IPS-20b (cell line): ENCODE data around the gene CPLX1.

Experiments
- H3K27ac ChIP-seq: one replicate; pipeline ENCODE4 v1.5.1; 2013; ENCODE audit warnings: low read length
- H3K27me3 ChIP-seq: 2 replicates; pipeline ENCODE4 v1.6.1; 2013; ENCODE audit warnings: mild to moderate bottlenecking, low read length, inconsistent platforms; ENCODE audit not compliant: insufficient read depth
- H3K36me3 ChIP-seq: 2 replicates; pipeline ENCODE4 v1.6.1; 2013; ENCODE audit warnings: low read depth, mild to moderate bottlenecking, inconsistent platforms, low read length, moderate library complexity; ENCODE audit not compliant: insufficient read depth
- H3K4me1 ChIP-seq: 2 replicates; pipeline ENCODE4 v1.6.1; 2013; ENCODE audit warnings: mild to moderate bottlenecking, control low read depth, inconsistent platforms, low read length, moderate library complexity; ENCODE audit not compliant: insufficient read depth
- H3K4me3 ChIP-seq: 2 replicates; pipeline ENCODE4 v1.5.1; 2013; ENCODE audit warnings: mild to moderate bottlenecking, low read length, inconsistent platforms
- H3K9ac ChIP-seq: 2 replicates; pipeline ENCODE4 v1.6.1; 2013; ENCODE audit warnings: low read depth, mild to moderate bottlenecking, inconsistent platforms, low read length, moderate library complexity
- H3K9me3 ChIP-seq: 2 replicates; pipeline ENCODE4 v1.6.1; 2013; ENCODE audit warnings: mild to moderate bottlenecking, low read depth, low read length, inconsistent platforms; ENCODE audit not compliant: insufficient read depth

Gene CPLX1

DNA sequence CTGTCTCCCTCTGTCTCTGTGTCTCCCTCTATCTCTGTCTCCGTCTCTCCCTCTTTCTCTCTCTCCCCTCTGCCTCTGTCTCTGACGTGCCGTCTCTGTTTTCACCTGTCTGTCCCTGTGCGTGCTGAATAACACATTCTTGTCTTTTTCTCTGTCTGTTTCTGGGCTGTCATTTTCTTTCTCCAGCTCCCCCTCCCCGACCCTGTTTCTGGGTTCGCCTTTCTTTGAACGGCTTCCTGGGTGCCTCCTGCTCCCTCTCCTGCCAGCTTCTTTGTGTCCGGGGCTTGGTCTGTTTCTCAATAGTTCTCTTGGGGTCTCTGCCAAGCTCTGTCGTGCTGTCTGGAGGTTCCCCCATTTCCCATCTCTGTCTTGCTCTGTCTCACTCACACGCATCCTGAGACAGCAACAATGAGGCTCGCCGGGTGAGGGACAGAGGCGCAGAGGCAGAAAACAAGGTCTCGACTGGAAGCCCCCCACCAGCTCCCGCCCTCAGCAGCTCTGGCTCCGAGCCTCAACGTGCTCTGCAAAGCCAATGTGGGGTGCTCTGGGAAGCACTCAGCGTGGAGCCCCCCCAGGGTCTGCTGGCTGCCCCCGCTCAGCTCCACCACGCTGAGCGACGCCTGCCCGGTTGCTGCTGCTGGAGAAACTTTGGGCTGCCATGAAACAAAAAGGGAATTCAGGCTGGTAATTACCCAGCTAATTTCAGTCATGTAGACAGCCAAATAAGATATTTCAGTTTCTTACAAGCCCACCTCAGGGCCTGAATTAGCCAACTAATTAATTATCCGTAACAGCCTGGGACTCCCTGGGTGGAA lies 3.4 kb downstream of the CPLX1 start:
- H3K27ac ChIP-seq, result no peak overlapping the region
- no peaks in the 10 kb centered on the region for H3K36me3 ChIP-seq
- peaks cover 92% of the 10 kb centered on the region for H3K27me3 ChIP-seq
- H3K9ac ChIP-seq, result no peak overlapping the region
- no peak overlapping the region for H3K4me3 ChIP-seq
- no peaks in the 10 kb centered on the region for H3K9me3 ChIP-seq
- no peaks in the 10 kb centered on the region for H3K4me1 ChIP-seq

DNA sequence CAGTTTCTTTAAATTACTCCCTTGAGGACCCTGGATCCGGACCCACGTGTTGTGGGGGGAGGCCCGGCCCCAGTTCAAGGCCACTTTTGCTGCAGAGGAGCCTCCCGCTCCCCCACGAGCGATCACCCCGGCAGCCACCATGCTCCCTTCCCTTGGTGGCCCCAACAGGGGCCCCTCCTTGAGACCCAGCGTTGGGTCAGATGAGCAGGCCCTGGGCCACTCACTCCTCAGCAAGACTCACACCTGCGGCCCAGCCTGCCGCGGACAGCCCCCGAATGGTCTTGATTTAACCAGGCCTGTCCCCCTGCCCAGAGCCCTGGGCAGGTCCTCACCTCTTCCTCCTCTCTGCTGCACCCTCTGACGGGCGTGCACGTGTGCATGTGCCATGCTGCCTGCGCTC lies 4.3 kb downstream of the CPLX1 start:
- H3K36me3 ChIP-seq, result no peaks in the 10 kb centered on the region
- no peaks in the 10 kb centered on the region for H3K9me3 ChIP-seq
- H3K9ac ChIP-seq, result no peak overlapping the region
- H3K4me1 ChIP-seq, result no peaks in the 10 kb centered on the region
- peaks cover 91% of the 10 kb centered on the region for H3K27me3 ChIP-seq
- H3K27ac ChIP-seq, result no peak overlapping the region
- no peak overlapping the region for H3K4me3 ChIP-seq

DNA sequence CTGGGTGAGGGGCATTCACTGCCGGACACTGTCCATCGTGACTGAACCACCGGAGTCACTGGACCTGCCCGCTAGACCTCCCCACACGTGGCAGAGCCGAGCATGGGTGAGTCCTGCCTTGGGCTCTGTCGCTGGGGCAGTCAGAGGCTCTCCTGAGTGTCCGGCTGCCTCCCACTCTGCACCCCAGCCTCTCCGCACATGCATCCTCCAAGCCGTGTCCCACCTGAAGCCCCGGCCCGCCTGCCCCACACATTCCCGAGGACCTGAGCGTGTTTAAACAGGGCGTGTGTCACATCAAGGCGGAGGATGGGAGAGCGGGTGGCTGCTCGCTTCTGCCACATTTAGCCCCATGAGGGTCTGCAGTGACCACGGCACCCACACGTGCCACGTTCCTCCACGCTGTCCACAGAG lies 4.7 kb downstream of the CPLX1 start:
- Histone ChIP-seq H3K27ac (no peak overlapping the region), H3K4me1 (no peaks in the 10 kb centered on the region), H3K9me3 (no peaks in the 10 kb centered on the region), H3K36me3 (no peaks in the 10 kb centered on the region), H3K9ac (no peak overlapping the region), H3K27me3 (peaks cover 94% of the 10 kb centered on the region), H3K4me3 (no peak overlapping the region)

DNA sequence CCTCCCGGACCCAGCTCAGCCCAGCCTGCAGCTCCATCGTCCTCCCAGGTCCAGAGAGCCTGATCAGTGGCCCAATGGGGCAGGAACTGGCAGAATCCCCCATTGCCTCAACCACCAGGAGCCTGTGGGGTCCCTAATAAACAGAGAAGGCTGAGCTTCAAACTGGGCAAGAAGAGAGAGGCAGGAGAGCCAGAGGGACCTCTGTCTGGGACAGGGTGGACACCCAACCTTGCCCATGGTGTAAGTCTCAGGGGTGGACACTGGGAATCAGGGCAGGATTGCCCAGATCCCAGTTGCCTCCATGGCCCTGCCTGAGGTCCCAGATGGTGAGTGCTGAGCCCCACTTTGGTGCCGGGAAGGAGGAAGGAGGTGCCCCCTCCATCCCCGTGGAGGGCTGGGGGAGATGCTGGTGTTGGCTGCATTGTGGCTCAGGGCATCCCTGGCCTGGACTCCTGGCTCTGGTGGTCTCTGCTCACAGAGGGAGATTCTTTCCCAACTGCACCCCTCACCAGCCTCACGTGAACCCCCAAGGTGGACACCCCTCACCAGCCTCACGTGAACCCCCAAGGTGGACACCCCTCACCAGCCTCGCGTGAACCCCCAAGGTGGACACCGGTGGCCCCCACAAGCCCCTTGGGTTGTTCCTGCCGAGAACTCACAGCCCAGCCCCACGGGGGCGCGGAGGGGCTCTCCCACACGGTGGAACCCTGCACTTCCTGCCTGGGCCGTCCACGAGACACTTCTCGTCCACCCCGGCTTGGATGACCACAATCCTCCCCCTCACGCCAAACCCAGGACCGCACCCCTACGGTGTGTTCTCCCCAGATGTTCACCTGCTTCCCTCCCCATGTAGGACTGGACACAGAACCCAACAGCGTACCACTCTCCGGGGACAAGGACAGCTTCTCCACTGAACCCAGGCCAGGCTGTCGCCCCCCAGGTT lies 5.4 kb downstream of the CPLX1 start:
- Histone ChIP-seq H3K9ac (no peak overlapping the region), H3K27ac (no peak overlapping the region), H3K4me3 (no peak overlapping the region), H3K4me1 (no peaks in the 10 kb centered on the region), H3K9me3 (no peaks in the 10 kb centered on the region), H3K36me3 (no peaks in the 10 kb centered on the region), H3K27me3 (peaks cover 98% of the 10 kb centered on the region)

DNA sequence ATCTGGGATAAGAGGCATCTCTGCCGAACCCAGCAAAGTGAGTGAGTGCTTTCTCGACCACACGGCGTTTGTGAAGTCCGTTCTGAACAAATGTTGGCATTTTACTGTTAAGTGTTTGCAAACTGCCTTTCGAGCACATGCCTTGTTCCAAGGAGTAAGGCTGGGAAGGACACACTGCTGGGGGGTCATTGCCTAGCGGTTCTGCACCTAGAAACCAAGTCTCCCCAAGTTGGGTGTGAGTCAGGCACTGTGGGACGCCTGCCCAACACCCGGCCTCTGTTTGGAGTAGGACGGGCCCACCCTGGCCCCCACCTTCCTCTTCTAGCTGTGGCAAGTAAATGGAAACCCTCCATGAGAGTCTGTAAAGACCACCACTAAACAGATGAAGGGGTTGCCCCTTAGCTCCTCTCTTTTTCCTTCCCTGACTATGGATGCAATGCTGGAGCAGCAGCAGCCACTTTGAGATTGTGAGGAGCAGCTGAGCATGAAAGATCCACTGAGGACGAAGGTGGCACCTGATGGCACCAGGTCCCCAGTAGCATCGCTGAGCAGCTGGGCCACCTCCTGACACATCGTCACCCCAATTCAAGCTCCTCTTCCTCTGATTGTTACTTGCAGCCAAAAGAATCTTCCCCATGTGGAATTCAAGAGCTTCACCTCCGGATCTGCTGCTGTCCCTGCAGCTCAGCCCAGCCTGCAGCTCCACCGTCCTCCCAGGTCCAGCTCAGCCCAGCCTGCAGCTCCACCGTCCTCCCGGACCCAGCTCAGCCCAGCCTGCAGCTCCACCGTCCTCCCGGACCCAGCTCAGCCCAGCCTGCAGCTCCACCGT lies 6.3 kb downstream of the CPLX1 start:
- Histone ChIP-seq H3K4me1 (no peaks in the 10 kb centered on the region), H3K27me3 (peaks cover 98% of the 10 kb centered on the region), H3K4me3 (no peak overlapping the region), H3K9ac (no peak overlapping the region), H3K9me3 (no peaks in the 10 kb centered on the region), H3K36me3 (no peaks in the 10 kb centered on the region), H3K27ac (no peak overlapping the region)

DNA sequence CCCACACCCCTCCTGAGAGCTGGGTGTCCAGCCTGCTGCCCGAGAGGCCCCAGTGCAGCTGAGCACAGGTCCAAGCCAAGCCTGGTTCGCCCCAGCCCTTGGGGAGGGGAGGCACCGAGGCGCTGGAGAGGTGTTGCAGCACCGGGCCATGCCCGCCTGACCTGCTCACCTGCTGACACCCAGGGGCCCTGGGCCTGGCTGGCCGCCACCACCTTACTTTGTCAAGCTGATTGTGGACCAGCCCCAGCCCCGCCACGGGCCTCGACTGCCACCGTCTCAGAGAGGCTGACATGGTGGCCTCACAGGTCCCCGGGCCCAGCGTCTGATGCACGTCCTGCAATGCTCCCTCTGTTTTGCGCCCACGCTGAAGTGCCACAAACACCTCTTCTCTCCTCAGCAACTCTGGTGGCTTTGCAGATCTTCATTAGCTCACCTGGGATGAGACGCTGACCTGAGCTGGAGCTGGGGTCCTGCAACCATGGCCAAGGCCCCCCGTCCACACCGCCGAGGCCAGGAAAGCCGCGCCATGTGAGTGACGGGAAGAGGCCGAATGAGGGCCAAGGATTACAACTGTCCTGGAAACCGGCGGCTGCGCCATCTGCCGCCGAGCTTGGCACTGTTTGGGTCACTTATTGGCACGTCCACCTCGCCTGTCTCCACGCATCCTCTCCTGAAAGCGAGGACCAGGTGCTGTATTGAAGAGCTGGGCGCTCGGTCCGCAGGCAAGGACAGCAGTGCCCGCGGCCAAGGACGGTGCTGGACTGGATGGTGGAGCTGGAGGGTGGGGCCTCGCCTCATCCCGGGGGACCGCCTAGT lies 7.6 kb downstream of the CPLX1 start:
- Histone ChIP-seq H3K9me3 (no peaks in the 10 kb centered on the region), H3K9ac (no peak overlapping the region), H3K4me1 (no peaks in the 10 kb centered on the region), H3K27me3 (peaks cover 98% of the 10 kb centered on the region), H3K4me3 (no peak overlapping the region), H3K27ac (no peak overlapping the region), H3K36me3 (no peaks in the 10 kb centered on the region)

DNA sequence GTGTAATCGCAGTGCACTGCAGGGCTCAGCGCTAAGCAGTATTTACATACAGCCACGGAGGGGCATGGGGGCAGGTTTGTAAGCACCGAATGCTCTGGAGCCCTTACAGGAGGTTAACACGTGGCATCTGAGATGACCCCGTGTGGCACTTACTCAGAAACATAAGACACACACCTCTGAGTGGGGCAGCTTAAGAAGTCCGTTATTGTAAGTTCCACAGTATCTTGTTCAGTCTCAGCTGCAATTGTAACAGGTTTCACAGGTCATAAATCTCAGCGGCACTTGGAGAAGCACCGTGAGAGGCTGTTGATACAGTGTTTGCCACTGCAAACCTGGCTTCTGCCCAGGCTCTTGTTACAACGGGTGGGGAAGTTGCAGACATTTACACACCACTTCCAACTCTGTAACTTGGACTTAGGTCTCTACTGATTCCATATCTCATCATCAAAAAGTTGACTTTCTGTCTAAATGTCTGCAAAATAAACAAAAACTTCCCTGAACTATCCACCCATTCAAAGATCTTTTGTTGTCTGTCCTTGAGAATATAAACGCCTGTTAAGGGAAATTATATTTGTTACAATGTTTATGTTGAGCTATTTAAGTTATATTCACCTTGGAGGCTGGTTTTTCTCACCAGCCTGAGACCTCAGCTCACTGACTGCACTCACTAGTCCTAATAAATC lies 10.3 kb downstream of the CPLX1 start:
- Histone ChIP-seq H3K9ac (no peak overlapping the region), H3K4me1 (no peaks in the 10 kb centered on the region), H3K27ac (no peak overlapping the region)

DNA sequence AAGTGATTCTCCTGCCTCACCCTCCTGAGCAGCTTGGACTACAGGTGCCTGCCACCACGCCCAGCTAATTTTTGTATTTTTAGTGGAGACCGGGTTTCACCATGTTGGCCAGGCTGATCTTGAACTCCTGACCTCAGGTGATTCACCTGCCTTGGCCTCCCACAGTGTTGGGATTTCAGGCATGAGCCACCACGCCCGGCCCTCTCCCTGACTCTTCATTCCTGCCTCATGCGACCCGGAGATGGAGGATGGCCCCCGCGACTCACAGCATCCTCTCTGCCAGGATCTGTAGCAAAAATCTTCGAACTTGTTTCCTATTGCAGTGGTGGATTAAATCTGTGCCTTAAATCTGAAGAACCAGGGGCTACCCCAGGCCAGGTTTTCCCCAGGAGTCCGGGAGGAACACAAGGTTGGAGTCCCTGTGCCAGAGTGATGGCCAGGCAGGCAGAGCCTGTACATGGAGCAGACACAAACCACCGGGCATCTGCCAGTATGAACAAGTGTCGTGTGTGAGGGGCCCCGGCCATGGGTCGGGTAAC lies 11.5 kb downstream of the CPLX1 start:
- no peak overlapping the region for H3K27ac ChIP-seq
- no peak overlapping the region for H3K4me3 ChIP-seq
- peaks cover 95% of the 10 kb centered on the region for H3K27me3 ChIP-seq
- H3K4me1 ChIP-seq, result no peaks in the 10 kb centered on the region
- no peaks in the 10 kb centered on the region for H3K9me3 ChIP-seq
- no peak overlapping the region for H3K9ac ChIP-seq
- H3K36me3 ChIP-seq, result no peaks in the 10 kb centered on the region

More for the DNA sequence above, 10.3 kb downstream of the CPLX1 start:
- H3K36me3 ChIP-seq, result no peaks in the 10 kb centered on the region
- H3K9me3 ChIP-seq, result no peaks in the 10 kb centered on the region
- no peak overlapping the region for H3K4me3 ChIP-seq
- peaks cover 97% of the 10 kb centered on the region for H3K27me3 ChIP-seq

DNA sequence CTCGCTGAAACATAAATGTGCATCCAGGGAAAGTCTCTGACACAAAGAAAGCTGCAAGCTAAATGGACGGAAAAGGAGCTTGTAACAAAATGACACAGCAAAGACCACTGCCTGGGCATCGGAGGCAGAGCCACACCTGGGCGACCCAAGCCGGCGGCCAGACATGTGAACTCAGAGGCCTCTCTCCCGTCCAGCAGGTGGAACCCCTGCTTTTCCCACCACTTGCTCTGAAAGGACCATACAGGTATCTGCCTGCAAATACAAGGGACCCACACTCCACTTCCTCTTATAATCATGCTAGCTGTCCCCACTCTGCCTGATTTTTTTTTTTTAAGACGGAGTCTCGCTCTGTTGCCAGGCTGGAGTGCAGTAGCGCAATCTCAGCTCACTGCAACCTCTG lies 12.0 kb downstream of the CPLX1 start:
- H3K4me3 ChIP-seq, result no peak overlapping the region
- H3K9ac ChIP-seq, result no peak overlapping the region
- H3K4me1 ChIP-seq, result no peaks in the 10 kb centered on the region
- no peaks in the 10 kb centered on the region for H3K36me3 ChIP-seq
- H3K27ac ChIP-seq, result no peak overlapping the region
- H3K27me3 ChIP-seq, result peaks cover 95% of the 10 kb centered on the region
- no peaks in the 10 kb centered on the region for H3K9me3 ChIP-seq

DNA sequence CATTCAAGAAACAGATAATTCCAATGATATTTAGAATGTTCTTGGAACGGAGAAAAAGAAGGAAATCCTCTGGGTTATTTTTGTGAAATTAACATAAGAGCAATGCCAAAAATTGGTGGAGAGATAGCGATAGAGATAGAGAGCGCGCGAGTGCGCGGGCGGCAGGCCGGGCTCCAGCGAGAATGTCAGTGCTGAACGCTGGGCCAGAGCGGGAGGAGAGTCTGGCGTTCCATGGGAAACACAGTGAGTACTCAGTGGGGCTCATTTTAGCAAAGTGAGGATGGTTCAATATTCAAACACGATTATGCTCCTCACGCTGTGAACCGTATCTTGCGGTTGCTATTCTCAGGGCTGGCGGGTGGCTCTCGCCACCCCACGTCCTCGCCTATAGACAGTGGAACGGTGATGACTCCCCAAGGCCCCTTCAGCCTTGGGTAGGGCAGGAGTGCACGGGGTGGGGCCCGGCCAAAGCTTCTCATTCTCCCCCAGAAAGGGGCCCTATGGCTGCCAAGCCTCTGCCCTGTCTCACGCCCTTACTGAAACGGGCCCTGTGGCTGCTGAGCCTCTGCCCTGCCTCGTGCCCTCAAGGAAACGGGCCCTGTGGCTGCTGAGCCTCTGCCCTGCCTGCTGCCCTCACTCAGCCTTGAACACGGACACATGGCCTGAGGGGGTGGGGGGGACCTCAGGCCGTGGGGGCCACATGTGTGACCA lies 16.9 kb downstream of the CPLX1 start:
- Histone ChIP-seq H3K4me3 (no peak overlapping the region), H3K36me3 (no peaks in the 10 kb centered on the region), H3K9me3 (no peaks in the 10 kb centered on the region), H3K4me1 (no peaks in the 10 kb centered on the region), H3K27me3 (peaks cover 79% of the 10 kb centered on the region), H3K27ac (no peak overlapping the region), H3K9ac (no peak overlapping the region)
